ENCODE measurements around the gene KCNQ5. TPM values are rescaled to one million over a fixed set of nuclear protein-coding genes. Genes with fewer than 3 reads are reported as not detected.

The KCNQ5 gene
- total RNA-seq, 2 experiments from 2014 or later = 2.1 to 2.5 TPM

DNA sequence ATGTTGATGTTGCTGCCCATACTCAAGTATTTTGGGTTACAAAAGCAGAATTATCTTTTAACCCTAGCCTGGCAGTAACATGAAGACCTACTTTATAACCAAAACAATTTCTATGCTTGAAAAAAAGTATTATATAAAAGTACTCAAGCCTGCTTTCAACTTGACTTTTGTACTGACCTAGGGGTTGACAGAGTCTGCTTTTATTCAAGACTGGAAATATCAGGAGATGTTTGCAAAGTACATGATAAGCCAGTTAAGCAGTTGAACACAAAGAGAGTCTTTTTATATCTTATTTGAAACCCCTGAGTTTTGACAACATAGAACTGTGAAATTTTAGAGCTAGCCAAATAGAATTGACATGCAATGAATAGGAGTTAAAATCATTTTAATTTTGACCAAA is 159.8 kb downstream of the KCNQ5 start:
- POLR2A ChIA-PET = no interaction called here
- Histone ChIP-seq H3K9me3 (ENCODE audit: control insufficient read depth in 1 of 2, insufficient read depth in 1 of 2, low read length in 2 of 2) (no peaks in the 10 kb centered on the region), H3K36me3 (ENCODE audit: insufficient read depth, low read length) (no peaks in the 10 kb centered on the region), H3K4me3 (ENCODE audit: low read length) (no peak overlapping the region), H3K27me3 (ENCODE audit: control insufficient read depth in 1 of 2, insufficient read depth in 2 of 2, low read length in 2 of 2) (no peaks in the 10 kb centered on the region), H3K4me1 (ENCODE audit: insufficient read depth, low read length) (no peaks in the 10 kb centered on the region), H3K27ac (ENCODE audit: low read depth in 1 of 2, low read length in 2 of 2) (no peak overlapping the region)
- Mint-ChIP-seq H3K27me3 (no peaks in the 10 kb centered on the region), H3K4me3 (no peak overlapping the region), H3K27ac (no peak overlapping the region), H3K9me3 (no peaks in the 10 kb centered on the region), H3K36me3 (ENCODE audit: low read depth) (no peaks in the 10 kb centered on the region), H3K4me1 (ENCODE audit: low read depth) (no peaks in the 10 kb centered on the region)
- TF ChIP-seq, protein P1, sequence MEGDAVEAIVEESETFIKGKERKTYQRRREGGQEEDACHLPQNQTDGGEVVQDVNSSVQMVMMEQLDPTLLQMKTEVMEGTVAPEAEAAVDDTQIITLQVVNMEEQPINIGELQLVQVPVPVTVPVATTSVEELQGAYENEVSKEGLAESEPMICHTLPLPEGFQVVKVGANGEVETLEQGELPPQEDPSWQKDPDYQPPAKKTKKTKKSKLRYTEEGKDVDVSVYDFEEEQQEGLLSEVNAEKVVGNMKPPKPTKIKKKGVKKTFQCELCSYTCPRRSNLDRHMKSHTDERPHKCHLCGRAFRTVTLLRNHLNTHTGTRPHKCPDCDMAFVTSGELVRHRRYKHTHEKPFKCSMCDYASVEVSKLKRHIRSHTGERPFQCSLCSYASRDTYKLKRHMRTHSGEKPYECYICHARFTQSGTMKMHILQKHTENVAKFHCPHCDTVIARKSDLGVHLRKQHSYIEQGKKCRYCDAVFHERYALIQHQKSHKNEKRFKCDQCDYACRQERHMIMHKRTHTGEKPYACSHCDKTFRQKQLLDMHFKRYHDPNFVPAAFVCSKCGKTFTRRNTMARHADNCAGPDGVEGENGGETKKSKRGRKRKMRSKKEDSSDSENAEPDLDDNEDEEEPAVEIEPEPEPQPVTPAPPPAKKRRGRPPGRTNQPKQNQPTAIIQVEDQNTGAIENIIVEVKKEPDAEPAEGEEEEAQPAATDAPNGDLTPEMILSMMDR (IDR thresholded peaks at IDR 0.05) = no peak
- intact Hi-C loops (cut with DNase I, micrococcal nuclease) = no loop called here
- no peak for ATAC-seq (ENCODE audit: poor library complexity)
- DNase-seq = no peak
- CTCF ChIA-PET = no interaction called here

GRCh38 chr6:72783035-72783434 is 161.2 kb downstream of the KCNQ5 start:
- Histone ChIP-seq H3K27me3 (ENCODE audit: control insufficient read depth in 1 of 2, insufficient read depth in 2 of 2, low read length in 2 of 2) (no peaks in the 10 kb centered on the region), H3K36me3 (ENCODE audit: insufficient read depth, low read length) (no peaks in the 10 kb centered on the region), H3K4me3 (ENCODE audit: low read length) (no peak overlapping the region), H3K27ac (ENCODE audit: low read depth in 1 of 2, low read length in 2 of 2) (no peak overlapping the region), H3K4me1 (ENCODE audit: insufficient read depth, low read length) (no peaks in the 10 kb centered on the region), H3K9me3 (ENCODE audit: control insufficient read depth in 1 of 2, insufficient read depth in 1 of 2, low read length in 2 of 2) (no peaks in the 10 kb centered on the region)
- Mint-ChIP-seq H3K36me3 (ENCODE audit: low read depth) (no peaks in the 10 kb centered on the region), H3K27ac (no peak overlapping the region), H3K9me3 (no peaks in the 10 kb centered on the region), H3K27me3 (no peaks in the 10 kb centered on the region), H3K4me1 (ENCODE audit: low read depth) (no peaks in the 10 kb centered on the region), H3K4me3 (no peak overlapping the region)
- TF ChIP-seq, protein P1 (IDR thresholded peaks at IDR 0.05) = no peak
- no peak for DNase-seq
- intact Hi-C loops (cut with DNase I, micrococcal nuclease) = no loop called here
- ChIA-PET POLR2A (no interaction called here), CTCF (no interaction called here)
- no peak for ATAC-seq (ENCODE audit: poor library complexity)

GRCh38 chr6:72783666-72784065 is 161.8 kb downstream of the KCNQ5 start:
- H3K4me3 Mint-ChIP-seq = no peak overlapping the region
- no peaks in the 10 kb centered on the region for H3K27me3 ChIP-seq (ENCODE audit: control insufficient read depth in 1 of 2, insufficient read depth in 2 of 2, low read length in 2 of 2)
- TF ChIP-seq, protein P1 (IDR thresholded peaks at IDR 0.05) = no peak
- no peaks in the 10 kb centered on the region for H3K4me1 Mint-ChIP-seq (ENCODE audit: low read depth)
- ATAC-seq (ENCODE audit: poor library complexity) = no peak
- H3K4me3 ChIP-seq (ENCODE audit: low read length) = no peak overlapping the region
- CTCF ChIA-PET = no interaction called here
- no peaks in the 10 kb centered on the region for H3K4me1 ChIP-seq (ENCODE audit: insufficient read depth, low read length)
- intact Hi-C loops (cut with DNase I, micrococcal nuclease) = no loop called here
- H3K36me3 ChIP-seq (ENCODE audit: insufficient read depth, low read length) = no peaks in the 10 kb centered on the region
- no peaks in the 10 kb centered on the region for H3K27me3 Mint-ChIP-seq
- POLR2A ChIA-PET = no interaction called here
- no peaks in the 10 kb centered on the region for H3K9me3 ChIP-seq (ENCODE audit: control insufficient read depth in 1 of 2, insufficient read depth in 1 of 2, low read length in 2 of 2)
- no peak overlapping the region for H3K27ac Mint-ChIP-seq
- DNase-seq = no peak
- no peak overlapping the region for H3K27ac ChIP-seq (ENCODE audit: low read depth in 1 of 2, low read length in 2 of 2)
- H3K9me3 Mint-ChIP-seq = no peaks in the 10 kb centered on the region
- H3K36me3 Mint-ChIP-seq (ENCODE audit: low read depth) = no peaks in the 10 kb centered on the region

All from CD4-positive, alpha-beta T cell (primary cell).